H4 (cell line): Measurements from ENCODE around the gene ZNRF2. TPM values are rescaled to one million over a fixed set of nuclear protein-coding genes. Genes with fewer than 3 reads are reported as not detected.
A peak's percentile ranks its signal among the peaks of the same experiment; 100 is the strongest.
"Not testable (repeated sequence)": the region's sequence is repeated elsewhere in the genome, so short reads cannot be mapped to it uniquely, and the experiment has no call there.

Experiments
- DNase-seq: peaks from one replicate; pipeline ENCODE4 v3.0.0-alpha.2; 2015; ENCODE audit warnings: low spot score
- total RNA-seq: library from RNA; depleted of rRNA; stranded (reverse); fragments of >200 nt; shearing (Covaris generic); gene quantifications from 2 replicates; pipeline ENCODE4 v1.2.3, GENCODE V29; 2014

ZNRF2 gene
- total RNA-seq, 1 experiment from 2014 or later, result 13.6 TPM

DNA sequence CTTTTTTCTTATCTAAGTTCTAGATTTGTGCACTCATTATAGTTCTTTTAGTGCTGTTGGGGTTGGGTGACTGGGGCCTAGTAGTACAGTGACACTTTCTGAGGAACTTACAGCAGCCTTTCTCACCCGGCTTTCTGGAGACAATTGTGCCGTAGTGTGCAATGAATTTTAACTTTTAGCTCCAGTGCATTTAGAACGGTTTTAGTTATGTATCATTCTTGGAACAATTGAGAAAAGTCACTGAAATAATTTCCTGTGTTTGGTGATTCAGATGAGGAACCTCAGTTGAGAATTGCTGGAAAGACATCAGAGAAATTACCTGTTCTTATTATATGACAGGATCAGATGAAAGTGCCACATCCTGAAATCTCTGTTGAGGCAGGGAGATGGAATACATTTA lies 3.2 kb downstream of the ZNRF2 start:
- DNase-seq, result not testable (repeated sequence)

DNA sequence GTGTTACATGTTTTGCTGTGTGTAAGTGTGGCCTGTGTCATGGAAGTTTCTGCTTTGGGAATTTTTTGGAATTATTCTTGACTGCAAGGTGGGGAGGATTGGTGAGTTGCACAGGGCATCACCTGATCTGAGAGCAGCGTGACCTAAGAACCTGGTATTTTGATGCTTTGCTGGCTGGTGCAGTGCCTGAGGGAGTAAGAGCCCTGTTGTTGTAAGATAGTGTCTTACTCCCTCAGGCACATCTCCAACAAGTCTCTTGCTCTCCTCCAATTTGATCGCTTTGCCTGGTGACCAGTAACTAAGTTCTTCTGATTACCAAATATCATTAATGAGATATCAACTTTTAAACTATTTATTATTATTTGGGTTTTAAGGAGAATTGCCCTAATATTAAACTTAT lies 5.2 kb downstream of the ZNRF2 start:
- not testable (repeated sequence) for DNase-seq

DNA sequence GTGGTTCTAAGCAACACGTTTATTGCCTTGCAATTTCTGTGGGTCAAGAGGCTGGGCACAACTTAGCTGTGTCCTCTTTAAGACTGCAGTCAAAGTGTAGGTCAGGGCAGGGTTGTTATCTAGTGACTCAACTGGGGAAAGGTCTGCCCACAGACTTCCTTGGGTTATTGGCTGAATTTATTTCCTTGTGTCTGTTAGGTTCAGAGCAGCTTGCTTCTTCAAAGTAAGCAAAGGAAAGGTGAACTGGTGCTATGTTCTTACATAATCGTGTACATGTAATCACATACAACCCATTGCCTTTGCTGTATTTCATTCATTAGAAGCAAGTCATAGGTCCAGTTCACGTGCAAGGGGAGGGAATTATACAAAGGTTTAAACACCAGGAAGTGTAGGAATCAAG lies 5.9 kb downstream of the ZNRF2 start:
- not testable (repeated sequence) for DNase-seq

DNA sequence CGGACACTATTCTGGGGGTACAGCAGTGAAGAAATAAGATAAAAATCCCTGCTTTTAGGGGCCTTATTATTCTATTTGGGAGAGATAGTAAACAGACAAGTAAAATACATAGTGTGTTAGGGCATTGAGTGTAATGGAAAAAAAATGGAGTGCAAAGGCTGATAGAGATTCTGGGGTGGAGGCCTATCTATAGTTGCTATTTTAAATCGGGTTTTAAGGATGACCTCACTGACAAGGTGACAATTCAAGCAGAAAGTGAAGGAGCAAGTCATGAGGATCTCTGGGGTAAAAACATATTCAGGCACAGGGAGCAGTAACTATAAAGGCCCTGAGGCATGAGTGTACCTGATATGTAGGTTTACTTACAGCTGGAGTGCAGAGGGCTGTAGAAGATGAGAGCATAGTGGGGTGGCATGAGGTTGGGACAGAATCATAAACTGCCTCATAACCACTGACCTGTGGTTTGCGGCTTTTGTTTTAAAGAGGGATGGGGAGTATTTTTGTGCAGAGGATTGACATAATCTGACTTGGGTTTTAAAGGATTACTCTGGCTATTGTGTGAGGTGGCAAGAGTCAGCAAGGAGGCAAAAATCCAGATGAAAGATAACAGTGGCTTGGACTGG lies 8.1 kb downstream of the ZNRF2 start:
- DNase-seq, result not testable (repeated sequence)

DNA sequence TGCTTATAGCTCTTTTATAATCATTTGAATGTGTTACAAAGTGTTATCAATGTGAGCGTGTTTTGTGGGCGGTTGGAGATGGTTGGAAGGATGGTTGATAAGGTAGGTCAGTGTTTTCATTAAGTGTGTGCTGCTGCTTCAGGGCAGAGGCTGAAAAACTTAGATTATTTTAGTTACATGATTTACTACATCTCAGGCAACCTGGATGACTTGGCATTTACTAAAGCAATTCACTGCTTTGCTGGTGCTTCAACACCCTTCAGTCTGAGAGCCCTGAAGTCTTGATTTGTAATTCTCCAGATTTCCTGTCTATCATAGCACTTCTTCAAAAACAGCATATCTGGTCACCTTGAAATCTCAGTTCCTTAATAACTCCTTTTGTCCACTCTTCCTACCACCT lies 11.9 kb downstream of the ZNRF2 start:
- not testable (repeated sequence) for DNase-seq

DNA sequence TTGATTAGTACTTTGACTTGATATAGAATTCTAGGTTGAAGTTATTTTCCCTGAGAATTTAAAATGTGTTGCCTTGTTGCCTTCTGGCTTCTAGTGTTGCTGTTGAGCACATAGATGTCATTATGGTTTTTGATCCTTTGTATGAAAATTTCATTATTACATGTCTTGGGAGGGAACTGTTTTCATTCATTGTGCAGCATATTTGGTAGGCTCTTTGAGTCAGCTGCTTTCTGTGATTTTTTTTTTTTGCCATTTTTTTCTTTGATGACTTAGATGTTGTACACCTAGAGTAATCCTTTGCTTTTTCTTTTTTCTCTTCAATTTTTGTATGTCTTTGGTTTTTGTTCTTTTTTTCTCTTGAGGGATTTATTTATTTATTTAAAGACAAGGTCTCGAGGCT lies 13.1 kb downstream of the ZNRF2 start:
- DNase-seq, result not testable (repeated sequence)

DNA sequence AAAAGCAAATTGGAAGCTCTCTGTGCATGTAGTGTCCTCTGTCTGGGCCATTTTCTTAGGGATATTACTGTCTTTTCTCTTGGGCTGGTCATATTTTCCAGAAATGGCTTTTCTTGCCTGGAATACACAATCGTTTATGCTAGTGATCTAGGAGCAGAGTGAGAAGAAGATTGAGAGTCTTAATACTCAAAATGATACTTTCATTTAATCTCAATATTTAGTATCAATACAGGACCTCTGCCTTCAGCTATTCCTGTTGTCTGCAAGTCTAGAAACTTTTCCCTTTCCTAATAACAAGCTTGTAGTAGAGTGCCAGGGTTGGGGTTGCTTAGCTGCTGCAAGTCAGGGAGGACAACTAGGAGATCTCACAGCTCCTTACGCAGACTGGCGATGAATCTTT lies 14.0 kb downstream of the ZNRF2 start:
- not testable (repeated sequence) for DNase-seq

DNA sequence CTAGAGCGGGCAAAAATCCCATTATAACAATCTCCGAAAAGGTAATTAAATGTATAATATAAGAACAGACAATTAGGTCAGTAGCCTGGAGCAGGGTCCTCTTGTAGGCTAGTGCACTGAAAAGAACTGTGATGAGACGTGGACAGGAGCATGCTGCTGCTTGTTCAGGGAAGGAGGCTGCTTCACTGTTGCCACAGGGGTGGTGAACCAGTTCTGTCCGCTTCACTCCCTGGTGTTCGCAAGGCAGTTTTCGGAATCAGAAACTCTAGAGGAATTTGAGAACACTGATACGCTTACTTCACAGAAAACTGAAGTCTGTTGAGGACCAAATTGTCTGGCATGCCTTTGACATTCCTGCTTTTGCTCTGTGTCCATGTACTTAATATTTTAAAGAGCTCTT lies 17.4 kb downstream of the ZNRF2 start:
- DNase-seq, result no peak

DNA sequence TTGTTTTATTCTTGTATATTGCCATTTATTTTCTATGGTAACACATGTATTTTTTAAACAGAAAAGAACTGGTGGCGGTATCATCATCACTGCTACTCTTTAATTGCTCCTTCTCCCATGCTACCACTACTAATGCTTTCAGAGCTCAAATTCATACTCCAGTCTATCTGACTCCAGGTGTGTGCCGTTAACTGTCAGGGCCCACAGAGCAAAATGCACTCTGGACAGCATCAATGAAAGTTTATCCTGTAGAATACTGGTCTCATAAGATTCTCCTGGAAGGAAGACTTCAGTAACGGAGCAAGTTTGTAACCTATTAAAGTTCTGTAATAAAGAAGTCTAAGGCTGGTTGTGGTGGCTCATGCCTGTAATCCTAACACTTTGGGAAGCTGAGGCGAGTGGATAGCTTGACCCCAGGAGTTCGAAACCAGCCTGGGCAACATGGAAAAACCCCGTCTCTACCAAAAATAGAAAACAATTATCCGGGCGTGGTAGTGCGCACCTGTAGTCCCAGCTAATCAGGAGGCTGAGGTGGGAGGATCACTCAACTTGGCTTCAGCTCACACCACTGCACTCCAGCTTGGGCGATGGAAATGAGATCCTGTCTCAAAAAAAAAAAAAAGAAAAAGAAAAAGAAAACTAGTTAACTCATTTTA lies 18.4 kb downstream of the ZNRF2 start:
- DNase-seq, result no peak

DNA sequence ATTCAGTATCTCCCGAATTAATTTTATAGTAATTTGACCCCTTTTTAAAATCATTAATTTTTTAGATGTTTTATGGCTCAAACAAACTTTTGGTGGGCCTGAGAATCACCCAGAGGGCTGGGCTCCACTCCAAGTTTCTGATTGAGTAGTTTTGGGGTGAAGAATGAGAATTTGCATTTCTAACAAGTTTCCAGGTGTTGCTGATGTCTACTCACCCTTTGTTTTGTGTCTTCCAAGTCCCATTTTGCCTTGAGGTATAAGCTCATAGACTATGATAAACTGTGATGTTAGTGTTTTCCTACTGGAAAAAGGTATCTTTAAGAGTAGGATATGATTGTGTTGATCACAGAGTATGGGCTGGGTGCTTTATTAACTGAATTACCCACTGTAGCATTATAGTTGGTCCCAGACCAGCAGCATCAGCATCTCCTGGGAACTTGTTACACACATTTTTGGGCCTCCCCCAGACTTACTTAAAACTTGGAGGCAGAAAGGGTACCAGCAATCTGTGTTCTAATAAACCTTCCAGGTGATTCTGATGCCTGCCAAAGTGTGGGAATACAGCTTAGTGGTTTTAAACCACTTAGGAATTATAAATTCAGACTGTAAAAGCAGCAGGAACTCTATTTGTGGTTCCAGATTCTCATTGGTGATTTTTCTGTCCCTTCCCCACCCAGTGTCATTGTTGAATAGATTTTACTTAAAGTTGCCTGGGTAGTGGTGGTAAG lies 19.1 kb downstream of the ZNRF2 start:
- DNase-seq, result no peak

DNA sequence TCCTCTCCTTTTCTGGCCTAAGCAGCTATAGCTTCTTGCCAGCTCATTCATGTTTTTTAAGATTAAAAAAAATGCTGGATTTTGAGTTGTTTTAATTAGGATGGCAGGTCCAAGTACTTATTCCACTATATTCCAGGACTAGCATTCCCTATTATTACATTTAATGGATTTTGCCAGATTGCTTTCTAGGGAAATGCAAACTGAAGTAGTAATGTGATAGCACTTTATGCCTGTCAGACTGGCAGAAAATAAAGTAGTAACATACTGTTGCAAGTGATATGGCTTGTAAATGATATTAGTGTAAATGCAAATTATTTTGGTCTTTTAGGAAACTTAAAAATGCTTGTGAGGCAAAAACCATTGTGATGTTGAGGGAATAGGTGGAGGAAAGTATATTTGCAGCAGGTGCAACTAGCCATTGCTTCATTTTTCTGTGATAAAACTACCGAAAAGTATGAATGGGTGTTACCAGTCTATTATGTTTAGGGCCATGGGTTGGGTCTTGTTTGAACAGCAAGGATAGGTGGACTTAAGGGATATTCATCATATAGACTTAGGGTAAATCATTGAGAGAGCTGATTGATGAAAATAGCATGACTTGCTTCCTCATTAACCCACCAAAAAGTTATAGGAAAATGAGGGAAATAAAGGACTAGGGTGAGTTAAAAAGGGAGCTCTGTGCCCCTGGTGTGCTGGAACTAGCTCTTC lies 19.9 kb downstream of the ZNRF2 start:
- DNase-seq, result no peak

DNA sequence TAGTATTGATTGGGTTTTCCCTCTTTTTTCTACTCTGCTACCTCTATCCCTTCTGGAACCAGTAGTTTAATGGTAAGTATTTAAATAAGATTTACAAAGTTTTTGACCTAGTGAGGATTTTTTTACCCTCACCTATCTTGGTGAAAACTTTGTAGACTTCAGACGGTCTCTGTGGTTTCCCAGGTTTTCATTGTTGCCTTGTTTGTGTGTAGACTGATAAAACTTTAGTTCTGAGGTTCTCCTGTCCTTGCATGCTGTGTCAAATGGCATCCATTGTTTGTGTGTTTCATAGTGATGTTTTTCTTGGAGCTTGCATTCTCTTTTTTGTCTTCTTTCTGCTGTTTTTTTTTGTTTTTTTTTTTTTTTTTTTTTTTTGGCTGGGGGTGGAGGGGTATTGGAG lies 22.6 kb downstream of the ZNRF2 start:
- no peak for DNase-seq

DNA sequence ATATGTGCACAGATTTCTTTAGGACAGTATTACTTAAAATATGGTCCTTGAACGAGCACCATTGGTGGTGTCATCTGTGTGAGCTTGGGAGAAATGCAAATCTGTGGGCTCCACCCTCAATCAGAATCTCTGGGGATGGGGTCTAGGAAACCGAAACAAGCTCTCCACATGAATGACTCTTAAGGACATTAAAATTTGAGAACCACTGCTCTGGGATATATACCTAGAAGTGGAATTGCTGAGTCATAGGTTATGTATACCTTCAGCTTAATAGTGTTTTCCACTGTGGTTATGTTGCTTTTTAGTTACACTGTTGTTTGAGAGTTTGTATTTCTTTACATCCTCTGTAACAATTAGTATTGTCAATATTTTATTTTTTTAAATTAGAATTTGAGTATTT lies 24.0 kb downstream of the ZNRF2 start:
- peak; percentile 89 for DNase-seq

DNA sequence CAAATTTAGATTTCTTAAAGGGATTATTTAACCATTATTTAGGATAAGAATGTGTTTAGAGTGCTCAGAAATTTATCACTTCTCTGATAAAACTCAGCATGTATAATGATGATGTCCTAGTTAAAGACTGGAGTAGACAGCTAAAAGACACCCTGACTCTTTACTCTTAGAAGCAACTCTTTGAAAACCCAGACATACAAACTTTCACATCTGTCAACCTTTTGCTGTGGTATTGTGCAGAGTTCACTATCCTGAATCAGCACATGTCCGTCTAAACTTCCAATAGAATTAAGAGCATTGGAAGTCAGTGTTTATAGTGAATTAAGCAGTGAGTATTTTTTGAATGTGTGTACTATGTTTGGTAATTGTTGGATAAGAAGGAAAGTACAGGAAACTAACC lies 24.9 kb downstream of the ZNRF2 start:
- DNase-seq, result no peak

DNA sequence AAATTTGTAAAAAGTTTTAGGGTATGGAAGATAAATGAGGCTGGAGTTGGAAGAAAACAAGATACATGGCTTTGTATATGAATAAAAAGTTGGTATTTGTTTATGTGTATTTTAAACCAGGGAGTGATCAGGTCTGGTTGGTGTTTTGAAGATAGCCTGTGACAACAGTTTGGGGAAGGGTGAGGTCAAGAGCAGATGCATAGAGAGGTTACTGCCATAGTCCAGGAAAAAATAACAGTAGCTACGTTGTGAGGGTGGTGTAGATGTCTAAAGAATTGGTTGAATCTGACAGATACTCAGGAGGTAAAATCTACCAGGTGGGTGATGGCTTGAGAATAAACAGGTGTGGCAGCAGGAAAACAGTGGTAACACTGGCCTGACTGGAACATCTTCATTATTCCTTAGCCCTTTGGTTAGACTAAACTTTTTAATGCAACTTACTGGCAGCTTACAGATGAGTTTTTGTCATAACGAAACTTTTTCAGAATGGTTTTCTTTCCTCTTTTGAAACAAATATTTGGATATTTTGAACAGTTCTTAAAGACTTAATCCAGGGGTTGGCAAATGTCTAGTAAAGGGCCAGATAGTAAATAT lies 25.5 kb downstream of the ZNRF2 start:
- no peak for DNase-seq

DNA sequence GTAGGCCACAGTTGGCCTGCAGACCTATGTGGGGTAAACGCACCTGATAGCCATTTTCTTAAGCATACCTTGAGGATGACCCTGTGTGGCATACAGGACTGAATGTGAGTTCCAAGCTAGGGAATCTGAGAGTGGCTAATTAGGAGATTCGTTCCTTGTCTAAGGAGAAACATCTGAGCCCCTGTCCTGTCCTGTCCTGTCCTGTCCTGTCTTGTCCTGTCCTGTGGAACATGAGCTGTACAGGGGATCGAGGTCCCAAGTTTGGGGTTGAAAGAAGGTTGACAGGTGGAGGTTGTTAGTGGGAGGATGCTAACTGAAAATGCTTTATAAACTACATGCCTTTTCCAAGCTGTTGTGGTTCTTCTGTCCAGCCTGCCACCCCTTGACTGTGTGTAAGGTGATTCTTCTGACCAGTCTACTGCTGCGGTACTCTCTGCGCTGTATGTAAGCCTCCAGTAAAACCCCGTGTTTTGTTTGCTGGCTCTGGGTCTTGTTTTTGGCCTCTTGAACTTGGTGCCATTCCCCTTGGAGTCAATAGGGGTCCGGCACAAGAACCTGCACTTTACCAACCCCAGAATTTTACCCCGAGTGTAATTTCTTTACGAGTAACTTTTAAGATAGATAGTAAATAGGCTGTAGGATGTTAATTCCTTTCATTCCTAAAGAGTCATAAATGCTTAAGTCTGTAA lies 26.4 kb downstream of the ZNRF2 start:
- DNase-seq, result no peak

DNA sequence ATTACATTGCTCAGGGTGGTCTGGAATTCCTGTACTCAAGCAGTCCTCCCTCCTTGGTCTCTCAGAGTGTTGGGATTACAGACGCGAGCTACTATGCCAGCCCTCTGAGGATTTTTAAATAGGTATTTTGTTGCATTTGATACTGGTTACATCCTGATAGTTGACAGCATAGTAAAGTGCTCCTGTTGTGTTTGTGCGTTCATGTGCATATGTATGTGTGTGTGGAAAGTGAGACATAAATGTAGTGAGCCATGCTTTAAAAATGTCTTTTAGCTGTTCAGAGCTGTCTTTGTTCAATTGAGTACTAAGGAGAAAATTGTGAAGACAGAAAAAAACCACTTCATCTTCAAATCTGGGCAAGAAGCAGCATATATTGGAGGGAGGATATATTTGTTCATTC lies 27.8 kb downstream of the ZNRF2 start:
- no peak for DNase-seq

DNA sequence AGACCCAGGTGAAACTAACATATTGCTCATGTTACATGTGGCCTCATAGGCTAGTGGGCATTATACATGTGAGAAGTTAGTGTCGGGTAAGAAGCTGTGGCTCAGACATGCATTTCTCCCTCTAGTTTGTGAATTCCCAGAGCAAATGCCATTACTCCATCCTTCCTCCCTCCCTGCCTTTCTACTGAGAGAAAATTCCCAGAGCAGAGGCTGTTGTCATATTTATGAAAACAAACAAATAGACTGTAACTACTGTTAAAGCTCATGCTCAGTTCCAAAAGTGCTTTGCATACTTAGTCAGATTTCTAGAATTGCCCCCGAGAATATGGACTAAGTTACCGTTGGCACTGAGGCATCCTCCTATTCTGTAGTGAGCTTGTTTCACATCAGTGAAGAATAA lies 29.0 kb downstream of the ZNRF2 start:
- DNase-seq, result no peak

DNA sequence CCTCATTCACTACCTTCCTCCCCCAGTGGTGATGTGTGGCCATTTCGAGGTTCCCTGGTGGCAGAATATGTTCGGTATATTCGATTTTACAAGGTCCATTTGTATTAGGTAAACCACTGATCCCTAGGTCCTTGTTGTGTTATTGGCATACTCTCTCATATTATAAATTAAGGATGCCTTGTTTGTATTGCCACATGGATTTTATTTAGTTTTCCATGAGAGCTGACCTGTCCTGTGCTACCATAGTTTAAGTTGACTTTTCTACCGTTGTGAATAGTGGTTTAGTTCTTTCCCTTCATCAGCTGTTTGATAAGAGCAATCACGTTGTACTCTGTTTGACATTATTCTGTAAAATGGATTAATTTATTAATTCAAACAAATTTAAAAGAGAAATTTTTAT lies 29.4 kb downstream of the ZNRF2 start:
- DNase-seq, result no peak

DNA sequence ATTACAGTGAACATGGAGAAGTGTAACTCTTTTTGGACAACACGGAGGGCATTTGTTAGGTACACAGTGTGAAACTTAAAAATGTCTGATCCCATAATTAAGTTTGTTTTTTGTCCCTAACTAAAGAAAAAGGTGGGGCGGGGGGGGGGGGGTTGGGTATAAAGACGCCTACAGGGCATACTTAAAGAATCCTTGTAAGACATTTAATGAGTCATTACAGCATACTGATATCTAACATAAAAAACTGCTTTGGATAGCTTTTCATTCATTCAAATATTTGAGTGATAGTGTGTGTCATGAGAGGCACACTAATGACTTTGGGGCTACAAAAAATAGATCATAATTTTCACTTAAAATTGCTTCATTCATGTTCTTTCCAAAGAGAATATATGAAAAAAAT lies 31.2 kb downstream of the ZNRF2 start:
- DNase-seq, result no peak

DNA sequence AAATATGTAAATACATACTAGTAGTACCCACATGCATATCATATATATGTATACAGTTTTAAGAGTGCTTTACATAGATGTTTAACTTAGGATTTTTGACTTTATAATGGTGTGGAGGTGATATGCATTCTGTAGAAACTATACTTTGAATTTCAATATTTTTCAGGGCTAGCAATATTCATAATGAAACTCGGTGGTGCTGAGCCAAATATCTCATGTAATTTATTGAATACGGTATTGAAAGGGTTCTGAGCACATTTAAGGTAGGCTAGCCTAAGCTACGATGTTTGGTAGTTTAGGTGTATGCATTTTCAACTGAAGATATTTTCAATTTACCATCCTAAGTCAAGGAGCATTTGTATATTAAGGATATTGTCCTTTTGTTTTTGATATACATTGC lies 36.0 kb downstream of the ZNRF2 start:
- no peak for DNase-seq
